Measurements from ENCODE around the gene ACAP2. TPM values are rescaled to one million over a fixed set of nuclear protein-coding genes. Genes with fewer than 3 reads are reported as not detected.
A peak's percentile ranks its signal among the peaks of the same experiment; 100 is the strongest.
"Not testable (repeated sequence)": the region's sequence is repeated elsewhere in the genome, so short reads cannot be mapped to it uniquely, and the experiment has no call there.

Gene ACAP2
- total RNA-seq, result 59.4 TPM

- peak within 1 kb of the TSS; percentile 87 to 89 for H3K4me3 ChIP-seq
- no peaks in the 10 kb centered on the region for H3K27me3 ChIP-seq
- intact Hi-C loops (cut with DNase I), result loop anchor here (10.0 kb wide), 1 partner anchor 168 kb away; the partner anchor contains the start of gene XXYLT1
- H3K36me3 ChIP-seq, result no peaks in the 10 kb centered on the region
- peak; percentile 75 to 85 for TF ChIP-seq POLR2AphosphoS5 (IDR thresholded peaks at IDR 0.05; ENCODE audit: insufficient read depth in 1 of 2, low read depth in 1 of 2)
- no peak for TF ChIP-seq CTCF (IDR thresholded peaks at IDR 0.05)
- TF ChIP-seq POLR2A (IDR thresholded peaks at IDR 0.05), result peak in 1 of 2 donors; percentile 93
- H3K4me1 ChIP-seq, result peaks cover 40% of the 10 kb centered on the region
- peak; percentile 100 for DNase-seq (ENCODE audit: extremely low spot score in 2 of 2)
- no peaks in the 10 kb centered on the region for H3K9me3 ChIP-seq
- H3K27ac ChIP-seq, result peak within 1 kb of the TSS; percentile 99
Measured at GRCh38 chr3:195442573-195443390, at the start of gene ACAP2. Gene ACAP2 (minus strand): TSS chr3:195443020. CDS start chr3:195442847, 173 bp downstream.

GRCh38 chr3:195475614-195476013 is 32.8 kb upstream of the ACAP2 start:
- Histone ChIP-seq H3K4me3 (no peak overlapping the region), H3K36me3 (no peaks in the 10 kb centered on the region), H3K27me3 (no peaks in the 10 kb centered on the region), H3K27ac (no peak overlapping the region), H3K9me3 (no peaks in the 10 kb centered on the region), H3K4me1 (no peaks in the 10 kb centered on the region)
- intact Hi-C loops (cut with DNase I), result no loop called here
- TF ChIP-seq CTCF (IDR thresholded peaks at IDR 0.05) (no peak), POLR2A (IDR thresholded peaks at IDR 0.05) (no peak), POLR2AphosphoS5 (IDR thresholded peaks at IDR 0.05; ENCODE audit: insufficient read depth in 1 of 2, low read depth in 1 of 2) (no peak)
- no peak for DNase-seq (ENCODE audit: extremely low spot score in 2 of 2)

- DNase-seq (ENCODE audit: extremely low spot score in 2 of 2); H3K27ac ChIP-seq; H3K4me3 ChIP-seq; H3K4me1 ChIP-seq; intact Hi-C loops (cut with DNase I); H3K36me3 ChIP-seq; H3K9me3 ChIP-seq; H3K27me3 ChIP-seq: not testable (repeated sequence)
Measured at GRCh38 chr3:195475116-195475515, 32.3 kb upstream of the ACAP2 start.

GRCh38 chr3:195468841-195469240 is 26.0 kb upstream of the ACAP2 start:
- H3K4me1 ChIP-seq, result no peaks in the 10 kb centered on the region
- H3K36me3 ChIP-seq, result no peaks in the 10 kb centered on the region
- no peak for DNase-seq (ENCODE audit: extremely low spot score in 2 of 2)
- no peaks in the 10 kb centered on the region for H3K27me3 ChIP-seq
- intact Hi-C loops (cut with DNase I), result no loop called here
- H3K9me3 ChIP-seq, result no peaks in the 10 kb centered on the region
- TF ChIP-seq CTCF (IDR thresholded peaks at IDR 0.05), result no peak
- TF ChIP-seq POLR2A (IDR thresholded peaks at IDR 0.05), result no peak
- no peak overlapping the region for H3K27ac ChIP-seq
- H3K4me3 ChIP-seq, result no peak overlapping the region

GRCh38 chr3:195468391-195468776 is 25.6 kb upstream of the ACAP2 start:
- DNase-seq (ENCODE audit: extremely low spot score in 2 of 2), result no peak
- Histone ChIP-seq H3K27ac (no peak overlapping the region), H3K4me3 (no peak overlapping the region), H3K9me3 (no peaks in the 10 kb centered on the region), H3K27me3 (no peaks in the 10 kb centered on the region), H3K36me3 (no peaks in the 10 kb centered on the region), H3K4me1 (no peaks in the 10 kb centered on the region)
- intact Hi-C loops (cut with DNase I), result no loop called here
- no peak for TF ChIP-seq POLR2A (IDR thresholded peaks at IDR 0.05)
- TF ChIP-seq POLR2AphosphoS5 (IDR thresholded peaks at IDR 0.05; ENCODE audit: insufficient read depth in 1 of 2, low read depth in 1 of 2), result no peak
- TF ChIP-seq CTCF (IDR thresholded peaks at IDR 0.05), result no peak

All from vagina (tissue), 2 donors.